NCI-H2196 treated with DMSO at 0.1 percent for 48 hours (cell line): ENCODE measurements around the gene EID2B.
A peak's percentile ranks its signal among the peaks of the same experiment; 100 is the strongest.

ENCODE experiments used
- DNase-seq: peaks from one replicate; lab custom pipeline; 2025; ENCODE audit not compliant: unreplicated experiment; lab: John Stamatoyannopoulos, UW

The EID2B gene

GRCh38 chr19:39500543-39500942, 32.1 kb downstream of the EID2B start:
- DNase-seq, result no peak

- no peak for DNase-seq
These were observed 32.7 kb downstream of the EID2B start for GRCh38 chr19:39499932-39500331.

DNA sequence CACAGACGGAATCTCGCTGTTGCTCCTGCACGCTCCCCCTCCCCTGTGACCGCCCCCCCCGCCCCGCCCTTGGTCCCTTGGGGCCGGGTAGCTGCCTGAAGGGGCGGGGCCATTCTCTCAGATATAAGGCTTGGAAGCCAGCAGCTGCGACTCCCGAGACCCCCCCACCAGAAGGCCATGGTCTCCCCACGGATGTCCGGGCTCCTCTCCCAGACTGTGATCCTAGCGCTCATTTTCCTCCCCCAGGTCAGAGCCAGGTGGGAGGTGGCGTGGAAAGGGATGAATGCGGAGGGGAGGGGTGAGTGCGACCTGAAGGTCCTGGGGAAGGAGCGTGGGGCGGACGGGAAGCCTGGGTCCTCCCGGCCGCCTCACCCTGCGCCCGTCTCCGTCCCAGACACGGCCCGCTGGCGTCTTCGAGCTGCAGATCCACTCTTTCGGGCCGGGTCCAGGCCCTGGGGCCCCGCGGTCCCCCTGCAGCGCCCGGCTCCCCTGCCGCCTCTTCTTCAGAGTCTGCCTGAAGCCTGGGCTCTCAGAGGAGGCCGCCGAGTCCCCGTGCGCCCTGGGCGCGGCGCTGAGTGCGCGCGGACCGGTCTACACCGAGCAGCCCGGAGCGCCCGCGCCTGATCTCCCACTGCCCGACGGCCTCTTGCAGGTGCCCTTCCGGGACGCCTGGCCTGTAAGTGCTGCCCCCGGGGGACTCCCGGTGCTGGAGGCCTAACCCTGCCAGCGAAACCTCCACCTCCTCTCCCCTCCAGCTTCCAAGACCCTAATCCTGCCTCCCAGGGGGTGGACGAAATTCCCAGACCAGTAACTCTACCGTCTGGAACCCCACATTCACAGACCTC, 33.6 kb downstream of the EID2B start, which contains the start of gene DLL3:
DLL3 (plus strand) TSS at position 150 of the 845 bp plus-strand sequence; CDS start at position 178, 28 bp downstream.
- peak; percentile 48 for DNase-seq

GRCh38 chr19:39497996-39498797, 34.5 kb downstream of the EID2B start:
- DNase-seq, result peak; percentile 86

GRCh38 chr19:39497701-39497995, 35.0 kb downstream of the EID2B start:
- no peak for DNase-seq

DNA sequence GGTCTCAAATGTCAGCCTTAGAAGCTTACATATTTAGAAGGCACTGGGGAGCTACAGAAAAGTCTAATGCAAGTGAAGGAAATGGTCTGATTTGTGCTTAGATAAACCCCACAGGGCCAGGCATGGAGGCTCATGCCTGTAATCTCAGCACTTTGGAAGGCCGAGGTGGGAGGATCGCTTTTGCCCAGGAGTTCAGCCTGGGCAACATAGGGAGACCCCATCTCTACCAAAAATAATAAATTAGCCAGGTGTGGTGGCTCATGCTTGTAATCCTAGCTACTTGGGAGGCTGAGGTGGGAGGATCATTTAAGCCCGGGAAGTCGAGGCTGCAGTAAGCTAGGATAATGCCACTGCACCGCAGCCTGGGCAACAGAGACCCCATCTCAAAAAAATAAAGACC, 36.6 kb downstream of the EID2B start:
- no peak for DNase-seq

- no peak for DNase-seq
These were observed 38.0 kb downstream of the EID2B start for GRCh38 chr19:39494661-39495060.

DNA sequence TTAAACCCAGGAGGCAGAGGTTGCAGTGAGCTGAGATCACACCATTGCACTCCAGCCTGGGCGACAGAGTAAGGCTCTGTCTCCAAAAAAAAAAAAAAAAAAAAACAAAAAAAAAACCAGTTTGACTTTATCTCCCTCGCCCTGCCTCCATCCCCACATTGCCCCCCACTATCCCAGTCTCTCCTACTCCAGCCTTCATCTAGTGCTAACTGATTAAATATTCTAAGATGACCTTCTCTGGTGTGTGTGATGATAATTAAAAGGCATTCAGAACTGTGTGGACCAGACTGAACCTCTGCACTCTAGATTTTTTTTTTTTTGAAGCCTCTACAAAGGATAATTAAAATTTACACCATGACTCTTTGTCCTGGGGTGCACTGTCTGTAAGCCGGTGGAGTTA, 39.9 kb downstream of the EID2B start:
- no peak for DNase-seq

- DNase-seq, result no peak
These were observed 40.4 kb downstream of the EID2B start for GRCh38 chr19:39492225-39492624.

GRCh38 chr19:39489756-39490155, 42.9 kb downstream of the EID2B start:
- no peak for DNase-seq

DNA sequence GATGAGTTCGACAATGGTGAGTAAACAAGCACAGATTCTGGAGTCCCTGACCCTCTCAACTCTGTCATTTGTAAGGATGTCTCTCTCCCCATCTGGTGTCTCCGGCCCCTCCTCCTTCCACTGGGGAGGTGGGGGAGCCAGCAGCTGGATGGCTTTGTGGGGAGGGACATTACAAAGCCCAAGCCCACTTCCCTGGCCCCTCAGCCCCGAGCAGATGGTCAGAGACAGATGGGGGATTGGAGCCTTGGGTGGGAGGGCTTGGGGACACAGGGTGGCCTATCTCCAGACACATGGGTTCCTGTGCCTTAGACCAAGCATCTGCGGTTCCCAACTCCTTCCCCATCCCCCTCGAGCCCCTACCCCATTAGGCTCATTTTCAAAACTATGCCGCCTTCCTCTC, 49.5 kb downstream of the EID2B start:
- DNase-seq, result no peak

DNA sequence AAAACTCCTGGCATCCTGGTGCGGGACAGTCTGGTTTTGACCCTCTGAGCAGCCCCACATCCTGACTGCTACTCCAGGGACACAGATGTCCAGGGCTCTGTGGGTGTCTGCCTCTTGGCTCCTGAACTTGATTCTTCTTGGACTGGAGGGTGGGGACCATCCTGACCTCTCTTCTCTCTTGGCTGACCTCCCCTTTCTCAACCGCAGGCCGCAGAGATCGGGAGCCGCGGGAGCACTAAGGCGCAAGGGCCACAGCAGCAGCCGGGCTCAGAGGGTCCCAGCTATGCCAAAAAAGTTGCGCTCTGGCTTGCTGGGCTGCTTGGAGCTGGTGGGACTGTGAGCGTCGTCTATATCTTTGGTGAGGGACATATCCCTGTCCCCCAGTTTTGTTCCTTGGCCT, 51.0 kb downstream of the EID2B start:
- DNase-seq, result no peak

DNA sequence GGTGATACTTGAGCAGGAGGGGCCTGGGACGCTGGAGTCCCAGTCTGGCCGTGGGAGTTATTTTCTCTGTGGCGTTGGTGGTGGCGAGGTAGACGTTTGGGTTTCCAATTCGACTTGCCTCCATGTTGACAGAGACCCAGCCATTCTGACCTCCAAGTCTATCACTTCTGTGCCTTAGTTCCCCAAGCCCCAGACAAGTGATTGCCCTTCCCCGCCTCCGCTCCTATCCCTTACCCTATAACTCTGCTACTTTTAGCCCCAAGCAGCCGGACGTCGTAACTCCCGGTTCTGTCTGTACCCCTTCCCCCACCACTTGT, 51.5 kb downstream of the EID2B start:
- DNase-seq, result no peak
